ENCODE data around the gene LIME1.

DNA sequence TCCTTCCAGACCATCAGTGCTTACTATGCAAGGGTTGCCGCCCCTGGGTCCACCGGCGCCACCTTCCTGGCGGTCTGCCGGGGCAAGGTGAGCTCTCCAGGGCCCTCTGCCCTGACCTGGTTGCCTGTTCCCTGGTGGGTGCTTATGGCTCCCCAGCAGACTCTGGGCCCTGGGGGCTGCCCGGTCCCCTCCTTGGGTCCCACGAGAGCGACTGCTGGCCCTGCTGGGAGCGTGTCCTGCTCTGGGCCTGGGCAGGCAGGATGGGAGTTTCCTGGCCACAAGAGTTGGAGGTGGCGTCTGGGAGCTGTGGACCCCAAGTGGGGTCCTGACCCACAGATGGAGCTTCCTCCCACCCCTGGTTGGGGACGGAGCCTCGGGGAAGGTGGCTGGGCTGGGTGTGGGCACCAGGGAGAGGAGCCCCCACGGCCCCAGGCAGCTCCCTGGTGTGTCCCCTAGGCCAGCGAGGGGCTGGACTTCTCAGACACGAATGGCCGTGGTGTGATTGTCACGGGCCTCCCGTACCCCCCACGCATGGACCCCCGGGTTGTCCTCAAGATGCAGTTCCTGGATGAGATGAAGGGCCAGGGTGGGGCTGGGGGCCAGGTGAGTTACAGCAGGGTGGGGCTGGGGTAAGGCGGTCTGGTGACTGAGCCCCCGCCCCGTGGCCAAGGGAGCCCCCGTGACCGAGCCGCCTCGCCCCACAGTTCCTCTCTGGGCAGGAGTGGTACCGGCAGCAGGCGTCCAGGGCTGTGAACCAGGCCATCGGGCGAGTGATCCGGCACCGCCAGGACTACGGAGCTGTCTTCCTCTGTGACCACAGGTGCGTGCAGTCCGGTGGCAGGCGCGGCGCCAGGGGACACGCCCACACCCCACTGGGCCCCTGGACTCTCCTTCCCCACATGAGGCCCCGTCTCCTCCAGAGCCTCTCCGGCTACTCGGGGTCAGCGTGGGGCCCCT is 47.1 kb upstream of the LIME1 start:
- TF ChIP-seq, protein P1, sequence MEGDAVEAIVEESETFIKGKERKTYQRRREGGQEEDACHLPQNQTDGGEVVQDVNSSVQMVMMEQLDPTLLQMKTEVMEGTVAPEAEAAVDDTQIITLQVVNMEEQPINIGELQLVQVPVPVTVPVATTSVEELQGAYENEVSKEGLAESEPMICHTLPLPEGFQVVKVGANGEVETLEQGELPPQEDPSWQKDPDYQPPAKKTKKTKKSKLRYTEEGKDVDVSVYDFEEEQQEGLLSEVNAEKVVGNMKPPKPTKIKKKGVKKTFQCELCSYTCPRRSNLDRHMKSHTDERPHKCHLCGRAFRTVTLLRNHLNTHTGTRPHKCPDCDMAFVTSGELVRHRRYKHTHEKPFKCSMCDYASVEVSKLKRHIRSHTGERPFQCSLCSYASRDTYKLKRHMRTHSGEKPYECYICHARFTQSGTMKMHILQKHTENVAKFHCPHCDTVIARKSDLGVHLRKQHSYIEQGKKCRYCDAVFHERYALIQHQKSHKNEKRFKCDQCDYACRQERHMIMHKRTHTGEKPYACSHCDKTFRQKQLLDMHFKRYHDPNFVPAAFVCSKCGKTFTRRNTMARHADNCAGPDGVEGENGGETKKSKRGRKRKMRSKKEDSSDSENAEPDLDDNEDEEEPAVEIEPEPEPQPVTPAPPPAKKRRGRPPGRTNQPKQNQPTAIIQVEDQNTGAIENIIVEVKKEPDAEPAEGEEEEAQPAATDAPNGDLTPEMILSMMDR (IDR thresholded peaks at IDR 0.05) = no peak
- TF ChIP-seq POLR2A (IDR thresholded peaks at IDR 0.05) = no peak
